RWPE2 (cell line): Measurements from ENCODE around the gene WASF1.
A peak's percentile ranks its signal among the peaks of the same experiment; 100 is the strongest.

Experiments
- ATAC-seq: fragments of 200-7000 bp; cut with Tn5 transposase; 3 replicates; pipeline ENCODE4 v1.9.1; 2021; ENCODE audit warnings: low read depth
- DNase-seq: peaks from one replicate; pipeline ENCODE4 v3.0.0-alpha.2; 2020; ENCODE audit warnings: low spot score
- H3K27ac ChIP-seq: fragments of 450-650 bp; 2 replicates; pipeline ENCODE4 v1.5.1; 2017; ENCODE audit warnings: mild to moderate bottlenecking; ENCODE audit not compliant: poor library complexity, severe bottlenecking
- H3K27me3 ChIP-seq: fragments of 250-450 bp; sonication (Bioruptor Pico); 2 replicates; pipeline ENCODE4 v1.5.1; 2021; ENCODE audit warnings: mild to moderate bottlenecking, moderate library complexity; ENCODE audit not compliant: insufficient read depth, poor library complexity, severe bottlenecking
- H3K36me3 ChIP-seq: fragments of 250-450 bp; sonication (Bioruptor Pico); 2 replicates; pipeline ENCODE4 v1.5.1; 2020; ENCODE audit warnings: low read depth, mild to moderate bottlenecking, moderate library complexity
- H3K4me1 ChIP-seq: fragments of 250-450 bp; sonication (Bioruptor Pico); 2 replicates; pipeline ENCODE4 v1.5.1; 2021; ENCODE audit warnings: mild to moderate bottlenecking, moderate library complexity; ENCODE audit not compliant: insufficient read depth, poor library complexity, severe bottlenecking
- H3K4me3 ChIP-seq: fragments of 250-450 bp; sonication (Bioruptor Pico); 2 replicates; pipeline ENCODE4 v1.5.1; 2021; ENCODE audit warnings: mild to moderate bottlenecking, moderate library complexity; ENCODE audit not compliant: severe bottlenecking
- H3K9me3 ChIP-seq: fragments of 250-450 bp; sonication (Bioruptor Pico); 2 replicates; pipeline ENCODE4 v1.5.1; 2021; ENCODE audit warnings: mild to moderate bottlenecking, moderate library complexity; ENCODE audit not compliant: severe bottlenecking
- CTCF ChIP-seq: fragments of 450-650 bp; IDR thresholded peaks from one replicate; pipeline ENCODE4 v1.5.1; 2017; ENCODE audit warnings: mild to moderate bottlenecking, moderate library complexity; ENCODE audit not compliant: poor library complexity, severe bottlenecking

Gene WASF1

GRCh38 chr6:110185879-110186278 lies 6.4 kb upstream of the WASF1 start:
- Histone ChIP-seq H3K4me1 (peaks cover 3% of the 10 kb centered on the region), H3K36me3 (peaks cover 5% of the 10 kb centered on the region; the same call in 1 of the 2 replicates), H3K27me3 (no peaks in the 10 kb centered on the region), H3K9me3 (no peaks in the 10 kb centered on the region), H3K27ac (no peak overlapping the region), H3K4me3 (no peak overlapping the region)
- ATAC-seq (no peak), DNase-seq (no peak)
- TF ChIP-seq CTCF: no peak

- Histone ChIP-seq H3K4me1 (peaks cover 3% of the 10 kb centered on the region), H3K9me3 (no peaks in the 10 kb centered on the region), H3K27ac (no peak overlapping the region), H3K4me3 (no peak overlapping the region), H3K27me3 (no peaks in the 10 kb centered on the region), H3K36me3 (peaks cover 5% of the 10 kb centered on the region; the same call in 1 of the 2 replicates)
- TF ChIP-seq CTCF: no peak
- DNase-seq (no peak), ATAC-seq (no peak)
Observed at GRCh38 chr6:110183292-110183885, 3.9 kb upstream of the WASF1 start.

- peaks cover 5% of the 10 kb centered on the region; the same call in 1 of the 2 replicates for H3K36me3 ChIP-seq
- no peak for ATAC-seq
- H3K27ac ChIP-seq: no peak overlapping the region
- peaks cover 16% of the 10 kb centered on the region for H3K4me1 ChIP-seq
- no peak for DNase-seq
- H3K4me3 ChIP-seq: peak overlapping the region; percentile 84
- no peaks in the 10 kb centered on the region for H3K9me3 ChIP-seq
- TF ChIP-seq CTCF: no peak
- no peaks in the 10 kb centered on the region for H3K27me3 ChIP-seq
Observed at GRCh38 chr6:110181131-110182030, 1.9 kb upstream of the WASF1 start.

- H3K36me3 ChIP-seq: peaks cover 5% of the 10 kb centered on the region; the same call in 1 of the 2 replicates
- H3K27me3 ChIP-seq: no peaks in the 10 kb centered on the region
- no peak for TF ChIP-seq CTCF
- DNase-seq (peak; percentile 49), ATAC-seq (peak; percentile 39; the same call in 2 of the 3 replicates)
- H3K4me1 ChIP-seq: peaks cover 16% of the 10 kb centered on the region
- H3K9me3 ChIP-seq: no peaks in the 10 kb centered on the region
- peak within 1 kb of the TSS; percentile 62 for H3K27ac ChIP-seq
- H3K4me3 ChIP-seq: peak within 1 kb of the TSS; percentile 84
Observed at GRCh38 chr6:110180228-110181008, 948 bp upstream of the WASF1 start, which contains the start of gene CDC40. Gene CDC40, plus strand, starts transcription at chr6:110180427. Its CDS starts 18 bp downstream, at chr6:110180445.
